Measurements from ENCODE around the gene CDON. TPM values are rescaled to one million over a fixed set of nuclear protein-coding genes. Genes with fewer than 3 reads are reported as not detected.

Gene CDON
- total RNA-seq, 1 experiment from 2014 or later: 34.1 TPM

DNA sequence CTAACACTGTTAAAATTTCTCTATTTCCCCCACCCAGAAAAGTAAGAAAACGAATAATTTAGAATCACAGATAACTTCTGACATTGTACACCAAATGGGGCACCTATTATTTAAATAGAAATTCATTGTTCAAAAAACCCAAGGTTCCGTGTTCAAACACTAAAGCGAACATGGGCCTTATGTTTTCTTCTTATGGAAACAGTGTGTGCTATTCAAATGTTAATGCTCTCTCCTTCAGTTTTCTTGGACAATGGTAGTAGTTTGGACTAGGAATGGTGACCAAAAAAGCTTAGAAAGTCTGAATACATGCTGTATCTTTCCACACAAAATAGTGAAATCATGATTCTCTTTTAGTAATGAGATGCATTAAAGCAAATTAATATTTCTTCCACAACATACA is 83.2 kb downstream of the CDON start:
- no peaks in the 10 kb centered on the region for H3K9me3 Mint-ChIP-seq

More for the DNA sequence above, 83.2 kb downstream of the CDON start:
- peaks cover 32% of the 10 kb centered on the region for H3K4me1 Mint-ChIP-seq
- ChIA-PET CTCF (no interaction called here), POLR2A (no interaction called here)
- no peaks in the 10 kb centered on the region for H3K27me3 Mint-ChIP-seq (ENCODE audit: low read depth)
- no peak overlapping the region for H3K4me3 Mint-ChIP-seq
- ATAC-seq (no peak), DNase-seq (ENCODE audit: low spot score) (no peak)
- TF ChIP-seq ZNF281 (CRISPR knock-in tag; IDR thresholded peaks at IDR 0.05) (no peak), NFATC4 (CRISPR knock-in tag; IDR thresholded peaks at IDR 0.05) (no peak), MXD4 (CRISPR knock-in tag; IDR thresholded peaks at IDR 0.05; ENCODE audit: borderline replicate concordance) (no peak), FOXP1 (CRISPR knock-in tag; IDR thresholded peaks at IDR 0.05; ENCODE audit: borderline replicate concordance) (no peak), ZNF423 (CRISPR knock-in tag; IDR thresholded peaks at IDR 0.05) (no peak), CREM (CRISPR knock-in tag; IDR thresholded peaks at IDR 0.05) (no peak), ETV6 (CRISPR knock-in tag; IDR thresholded peaks at IDR 0.05) (no peak), E2F4 (CRISPR knock-in tag; IDR thresholded peaks at IDR 0.05; ENCODE audit: borderline replicate concordance, low read depth) (no peak), ZNF671 (CRISPR knock-in tag; IDR thresholded peaks at IDR 0.05) (no peak), SMAD4 (CRISPR knock-in tag; IDR thresholded peaks at IDR 0.05) (no peak), ZNF232 (CRISPR knock-in tag; IDR thresholded peaks at IDR 0.05) (no peak), ZNF317 (CRISPR knock-in tag; IDR thresholded peaks at IDR 0.05; ENCODE audit: borderline replicate concordance, low read depth) (no peak), NFE2L1 (CRISPR knock-in tag; IDR thresholded peaks at IDR 0.05) (no peak), CREB1 (CRISPR knock-in tag; IDR thresholded peaks at IDR 0.05) (no peak)
- TF ChIP-seq, protein P1, sequence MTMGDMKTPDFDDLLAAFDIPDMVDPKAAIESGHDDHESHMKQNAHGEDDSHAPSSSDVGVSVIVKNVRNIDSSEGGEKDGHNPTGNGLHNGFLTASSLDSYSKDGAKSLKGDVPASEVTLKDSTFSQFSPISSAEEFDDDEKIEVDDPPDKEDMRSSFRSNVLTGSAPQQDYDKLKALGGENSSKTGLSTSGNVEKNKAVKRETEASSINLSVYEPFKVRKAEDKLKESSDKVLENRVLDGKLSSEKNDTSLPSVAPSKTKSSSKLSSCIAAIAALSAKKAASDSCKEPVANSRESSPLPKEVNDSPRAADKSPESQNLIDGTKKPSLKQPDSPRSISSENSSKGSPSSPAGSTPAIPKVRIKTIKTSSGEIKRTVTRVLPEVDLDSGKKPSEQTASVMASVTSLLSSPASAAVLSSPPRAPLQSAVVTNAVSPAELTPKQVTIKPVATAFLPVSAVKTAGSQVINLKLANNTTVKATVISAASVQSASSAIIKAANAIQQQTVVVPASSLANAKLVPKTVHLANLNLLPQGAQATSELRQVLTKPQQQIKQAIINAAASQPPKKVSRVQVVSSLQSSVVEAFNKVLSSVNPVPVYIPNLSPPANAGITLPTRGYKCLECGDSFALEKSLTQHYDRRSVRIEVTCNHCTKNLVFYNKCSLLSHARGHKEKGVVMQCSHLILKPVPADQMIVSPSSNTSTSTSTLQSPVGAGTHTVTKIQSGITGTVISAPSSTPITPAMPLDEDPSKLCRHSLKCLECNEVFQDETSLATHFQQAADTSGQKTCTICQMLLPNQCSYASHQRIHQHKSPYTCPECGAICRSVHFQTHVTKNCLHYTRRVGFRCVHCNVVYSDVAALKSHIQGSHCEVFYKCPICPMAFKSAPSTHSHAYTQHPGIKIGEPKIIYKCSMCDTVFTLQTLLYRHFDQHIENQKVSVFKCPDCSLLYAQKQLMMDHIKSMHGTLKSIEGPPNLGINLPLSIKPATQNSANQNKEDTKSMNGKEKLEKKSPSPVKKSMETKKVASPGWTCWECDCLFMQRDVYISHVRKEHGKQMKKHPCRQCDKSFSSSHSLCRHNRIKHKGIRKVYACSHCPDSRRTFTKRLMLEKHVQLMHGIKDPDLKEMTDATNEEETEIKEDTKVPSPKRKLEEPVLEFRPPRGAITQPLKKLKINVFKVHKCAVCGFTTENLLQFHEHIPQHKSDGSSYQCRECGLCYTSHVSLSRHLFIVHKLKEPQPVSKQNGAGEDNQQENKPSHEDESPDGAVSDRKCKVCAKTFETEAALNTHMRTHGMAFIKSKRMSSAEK (CRISPR knock-in tag; IDR thresholded peaks at IDR 0.05; ENCODE audit: borderline replicate concordance): no peak
- TF ChIP-seq, protein P2, sequence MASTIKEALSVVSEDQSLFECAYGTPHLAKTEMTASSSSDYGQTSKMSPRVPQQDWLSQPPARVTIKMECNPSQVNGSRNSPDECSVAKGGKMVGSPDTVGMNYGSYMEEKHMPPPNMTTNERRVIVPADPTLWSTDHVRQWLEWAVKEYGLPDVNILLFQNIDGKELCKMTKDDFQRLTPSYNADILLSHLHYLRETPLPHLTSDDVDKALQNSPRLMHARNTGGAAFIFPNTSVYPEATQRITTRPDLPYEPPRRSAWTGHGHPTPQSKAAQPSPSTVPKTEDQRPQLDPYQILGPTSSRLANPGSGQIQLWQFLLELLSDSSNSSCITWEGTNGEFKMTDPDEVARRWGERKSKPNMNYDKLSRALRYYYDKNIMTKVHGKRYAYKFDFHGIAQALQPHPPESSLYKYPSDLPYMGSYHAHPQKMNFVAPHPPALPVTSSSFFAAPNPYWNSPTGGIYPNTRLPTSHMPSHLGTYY (CRISPR knock-in tag; IDR thresholded peaks at IDR 0.05): no peak
- TF ChIP-seq, protein P3, sequence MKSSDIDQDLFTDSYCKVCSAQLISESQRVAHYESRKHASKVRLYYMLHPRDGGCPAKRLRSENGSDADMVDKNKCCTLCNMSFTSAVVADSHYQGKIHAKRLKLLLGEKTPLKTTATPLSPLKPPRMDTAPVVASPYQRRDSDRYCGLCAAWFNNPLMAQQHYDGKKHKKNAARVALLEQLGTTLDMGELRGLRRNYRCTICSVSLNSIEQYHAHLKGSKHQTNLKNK (CRISPR knock-in tag; IDR thresholded peaks at IDR 0.05): no peak
- peaks cover 10% of the 10 kb centered on the region for H3K36me3 Mint-ChIP-seq
- no peak overlapping the region; the same call in 1 of the 2 replicates for H3K27ac Mint-ChIP-seq
